Prostate gland (tissue), 2 donors: Measurements from ENCODE around the gene USP14. TPM values are rescaled to one million over a fixed set of nuclear protein-coding genes. Genes with fewer than 3 reads are reported as not detected.

Source experiments
- DNase-seq: peaks from one replicate; pipeline ENCODE4 v3.0.0-alpha.2; 2019; ENCODE audit warnings: low spot score
- H3K27ac ChIP-seq, 2 donors: fragments of 200-600 bp; sonication (generic); 2 replicates each; pipeline ENCODE4 v1.5.1; 2017 to 2019
- H3K27me3 ChIP-seq: fragments of 200-600 bp; sonication (generic); replicated peaks from 2 replicates; pipeline ENCODE4 v1.5.1; 2019; ENCODE audit not compliant: insufficient read depth
- H3K36me3 ChIP-seq, 2 donors: fragments of 200-600 bp; sonication (generic); 1 replicate in 1 of 2; 2 replicates in 1 of 2; pipeline versions ENCODE4 v1.5.1 to v1.8.1; 2017 to 2019
- H3K4me1 ChIP-seq: fragments of 200-600 bp; sonication (generic); replicated peaks from 2 replicates; pipeline ENCODE4 v1.5.1; 2019
- H3K4me3 ChIP-seq, 2 donors: fragments of 200-600 bp; sonication (generic); 2 replicates each; pipeline ENCODE4 v1.5.1; 2017 to 2019
- H3K9me3 ChIP-seq: fragments of 200-600 bp; sonication (generic); 2 replicates; pipeline ENCODE4 v1.5.1; 2017
- CTCF ChIP-seq, 4 experiments: fragments of 200-600 bp in 2 of 4; fragments of 450-650 bp in 2 of 4; sonication (generic) in 2 of 4; IDR thresholded peaks; 1 replicate in 3 of 4; 2 replicates in 1 of 4; pipeline ENCODE4 v1.5.1; 2016 to 2019; ENCODE audit warnings: antibody characterized with exemption in 4 of 4, mild to moderate bottlenecking in 2 of 4, moderate library complexity in 2 of 4
- POLR2A ChIP-seq: fragments of 450-650 bp; IDR thresholded peaks from one replicate; pipeline ENCODE4 v1.6.1; 2016; ENCODE audit warnings: antibody characterized with exemption, mild to moderate bottlenecking
- POLR2AphosphoS5 ChIP-seq: sonication (generic); formaldehyde crosslinking; IDR thresholded peaks from one replicate; pipeline ENCODE4 v1.6.1; 2017; ENCODE audit warnings: antibody characterized with exemption
- WGBS: methylation state at CpG from one replicate; pipeline ENCODE4 v1.1.5; 2018; 5-methylcytosine and 5-hydroxymethylcytosine counted together
- intact Hi-C: fragments of 100-400 bp; cut with DNase I; formaldehyde crosslinking; loops from one replicate; pipeline ENCODE4 v1.14.2; 2022
- total RNA-seq, 2 donors: library from RNA; depleted of rRNA; stranded (reverse); fragments of >200 nt; gene quantifications; one replicate each; pipeline ENCODE4 v1.1.0, GENCODE V29; 2016

USP14 gene
- total RNA-seq, 2 donors from 2014 or later = 25.9 to 51.2 TPM

- 85% methylated on average over 5 of the region's 5 CpGs for WGBS
- H3K9me3 ChIP-seq = no peaks in the 10 kb centered on the region
- intact Hi-C loops = no loop called here
- DNase-seq = no peak
- no peaks in the 10 kb centered on the region for H3K36me3 ChIP-seq
- TF ChIP-seq POLR2AphosphoS5 (no peak), CTCF (IDR thresholded peaks at IDR 0.05) (no peak), POLR2A (no peak)
- H3K4me3 ChIP-seq = no peak overlapping the region
- no peaks in the 10 kb centered on the region for H3K4me1 ChIP-seq
- H3K27me3 ChIP-seq = no peaks in the 10 kb centered on the region
- H3K27ac ChIP-seq = no peak overlapping the region
These were observed 14.0 kb downstream of the USP14 start for GRCh38 chr18:172361-172760.

DNA sequence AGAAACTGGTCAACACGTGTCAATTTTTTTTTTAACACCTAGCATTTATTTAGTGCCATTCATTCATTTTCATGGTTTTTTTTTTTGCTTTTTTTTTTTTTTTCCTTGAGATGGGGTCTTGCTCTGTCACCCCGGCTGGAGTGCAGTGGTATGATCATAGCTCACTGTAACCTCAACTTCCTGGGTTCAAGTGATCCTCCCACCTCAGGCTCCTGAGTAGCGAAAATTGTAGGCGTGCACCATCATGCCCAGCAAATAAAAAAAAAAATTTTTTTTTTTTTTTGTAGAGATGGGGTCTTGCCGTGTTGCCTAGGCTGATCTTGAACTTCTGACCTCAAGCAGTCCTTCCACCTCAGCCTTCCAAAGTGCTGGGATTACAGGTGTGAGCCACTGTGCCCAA is 21.1 kb downstream of the USP14 start:
- intact Hi-C loops = no loop called here
- Histone ChIP-seq H3K4me3 (no peak overlapping the region), H3K36me3 (no peaks in the 10 kb centered on the region), H3K27me3 (no peaks in the 10 kb centered on the region), H3K4me1 (no peaks in the 10 kb centered on the region), H3K9me3 (no peaks in the 10 kb centered on the region), H3K27ac (no peak overlapping the region)
- DNase-seq = no peak
- WGBS = 85% methylated on average over 5 of the region's 5 CpGs
- no peak for TF ChIP-seq POLR2A
- no peak for TF ChIP-seq POLR2AphosphoS5
- no peak for TF ChIP-seq CTCF (IDR thresholded peaks at IDR 0.05)

- Histone ChIP-seq H3K4me3 (no peak overlapping the region), H3K27me3 (no peaks in the 10 kb centered on the region), H3K27ac (no peak overlapping the region), H3K36me3 (no peaks in the 10 kb centered on the region), H3K9me3 (no peaks in the 10 kb centered on the region), H3K4me1 (no peaks in the 10 kb centered on the region)
- intact Hi-C loops = no loop called here
- no peak for DNase-seq
- TF ChIP-seq POLR2AphosphoS5 = no peak
- no peak for TF ChIP-seq POLR2A
- no peak for TF ChIP-seq CTCF (IDR thresholded peaks at IDR 0.05)
These were observed 23.4 kb downstream of the USP14 start for GRCh38 chr18:181711-182110.

DNA sequence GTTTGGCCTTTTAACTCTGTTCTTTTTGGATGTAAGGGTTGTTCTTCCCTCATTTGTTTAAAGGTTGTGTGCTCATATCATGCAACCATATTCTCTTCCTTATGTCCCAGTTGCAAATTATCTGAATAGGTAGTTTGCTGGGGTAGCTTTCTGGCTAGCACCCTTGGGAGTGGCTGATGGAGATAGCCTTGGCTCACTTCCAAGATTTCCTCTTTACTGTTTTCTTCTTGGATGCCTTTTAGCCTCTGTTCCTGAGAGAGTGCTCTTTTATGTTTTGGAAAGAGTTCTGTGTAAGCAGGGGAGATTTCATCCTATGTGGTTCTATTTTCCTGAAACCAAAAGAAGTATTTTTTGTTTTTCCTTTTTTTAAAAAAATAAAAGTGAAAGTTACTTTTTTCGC is 25.4 kb downstream of the USP14 start:
- Histone ChIP-seq H3K27ac (no peak overlapping the region), H3K9me3 (no peaks in the 10 kb centered on the region)
- peak; percentile 10 for DNase-seq

More for the DNA sequence above, 25.4 kb downstream of the USP14 start:
- no peak for TF ChIP-seq POLR2A
- TF ChIP-seq CTCF (IDR thresholded peaks at IDR 0.05) = no peak
- peak; percentile 7 for TF ChIP-seq POLR2AphosphoS5
- Histone ChIP-seq H3K4me3 (no peak overlapping the region), H3K27me3 (no peaks in the 10 kb centered on the region), H3K36me3 (no peaks in the 10 kb centered on the region), H3K4me1 (peaks cover 3% of the 10 kb centered on the region)
- WGBS = 89% methylated on average over 1 of the region's 1 CpG
- intact Hi-C loops = no loop called here
